Activated gamma-delta T cell (primary cell): ENCODE results near the gene CLCN5.
A peak's percentile ranks its signal among the peaks of the same experiment; 100 is the strongest.

ENCODE experiments used
- DNase-seq: peaks from one replicate; lab custom pipeline; 2025; lab: John Stamatoyannopoulos, UW
- total RNA-seq, 2 donors: gene quantifications; one replicate each; lab custom pipeline; 2026; lab: John Stamatoyannopoulos, UW

The CLCN5 gene
- 3.4 to 4.0 reads per million in 2 donors for total RNA-seq

DNA sequence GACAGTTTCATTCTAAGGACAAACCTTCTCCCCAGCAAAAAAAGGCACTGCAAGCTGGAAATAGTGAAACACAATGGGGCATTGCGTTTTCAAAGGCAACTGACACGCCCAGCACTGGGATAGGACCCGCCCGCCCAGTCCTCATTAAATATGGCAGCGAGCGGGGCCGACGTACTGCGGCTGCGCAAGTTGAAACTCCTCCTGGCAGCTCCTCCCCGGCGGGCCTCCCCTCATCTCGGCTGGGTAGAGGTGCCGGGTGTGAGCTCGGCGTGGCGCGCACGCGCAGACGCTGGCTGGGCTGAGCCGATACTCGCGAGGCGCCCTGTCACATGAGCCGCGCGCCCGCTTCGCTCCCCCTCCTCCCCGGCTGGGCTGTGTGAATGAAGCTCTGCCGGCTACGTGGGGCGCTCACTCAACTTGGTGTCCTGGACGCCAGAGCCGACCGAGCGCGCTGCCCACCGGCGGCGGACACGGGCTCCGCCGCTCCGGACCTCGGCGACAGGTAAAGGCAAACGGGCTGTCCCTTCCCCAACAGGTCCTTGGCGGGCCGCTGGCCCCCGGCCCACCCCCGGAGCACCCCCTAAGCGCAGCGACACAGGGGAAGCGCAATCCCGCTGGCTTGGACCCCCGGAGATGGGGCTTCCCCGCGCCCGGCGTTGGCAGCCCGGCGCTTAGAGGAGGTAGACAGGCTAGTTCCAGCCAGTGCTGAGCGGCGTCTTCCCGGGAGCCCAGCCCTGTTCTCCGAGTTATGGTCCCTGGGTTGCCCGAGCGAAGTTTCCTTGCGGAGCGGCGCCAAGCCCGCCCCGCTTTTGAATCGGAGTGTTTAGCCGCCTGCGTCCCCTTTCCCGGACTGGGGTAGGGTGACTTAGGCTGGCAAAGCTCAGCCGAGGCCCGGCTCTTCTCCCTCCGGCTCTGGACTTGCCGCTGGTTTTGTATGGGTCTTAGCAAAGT lies at the start of gene CLCN5:
Gene CLCN5, plus strand, starts transcription at position 306 of the 951 bp plus-strand sequence. CDS start 2,703 bp downstream, outside the sequence.
- DNase-seq = peak; percentile 91

DNA sequence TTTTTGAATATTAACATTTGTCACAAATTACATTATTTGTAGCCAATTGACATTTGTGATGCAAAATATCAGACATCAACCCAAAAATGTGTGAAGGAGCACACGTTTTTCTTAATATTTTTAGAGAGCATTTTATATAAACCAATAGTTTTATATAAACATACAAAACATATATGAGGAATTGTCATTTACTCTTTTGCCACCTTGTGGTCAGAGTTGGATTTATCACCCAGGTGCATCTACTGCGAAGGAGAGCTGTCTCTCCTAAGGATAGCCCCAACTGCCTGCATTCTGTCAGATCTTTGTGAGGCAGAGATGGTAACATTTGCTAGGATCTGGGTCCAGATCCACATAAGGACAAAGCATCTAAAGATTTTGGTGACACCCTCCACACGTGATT lies 45.6 kb upstream of the CLCN5 start:
- DNase-seq = no peak

DNA sequence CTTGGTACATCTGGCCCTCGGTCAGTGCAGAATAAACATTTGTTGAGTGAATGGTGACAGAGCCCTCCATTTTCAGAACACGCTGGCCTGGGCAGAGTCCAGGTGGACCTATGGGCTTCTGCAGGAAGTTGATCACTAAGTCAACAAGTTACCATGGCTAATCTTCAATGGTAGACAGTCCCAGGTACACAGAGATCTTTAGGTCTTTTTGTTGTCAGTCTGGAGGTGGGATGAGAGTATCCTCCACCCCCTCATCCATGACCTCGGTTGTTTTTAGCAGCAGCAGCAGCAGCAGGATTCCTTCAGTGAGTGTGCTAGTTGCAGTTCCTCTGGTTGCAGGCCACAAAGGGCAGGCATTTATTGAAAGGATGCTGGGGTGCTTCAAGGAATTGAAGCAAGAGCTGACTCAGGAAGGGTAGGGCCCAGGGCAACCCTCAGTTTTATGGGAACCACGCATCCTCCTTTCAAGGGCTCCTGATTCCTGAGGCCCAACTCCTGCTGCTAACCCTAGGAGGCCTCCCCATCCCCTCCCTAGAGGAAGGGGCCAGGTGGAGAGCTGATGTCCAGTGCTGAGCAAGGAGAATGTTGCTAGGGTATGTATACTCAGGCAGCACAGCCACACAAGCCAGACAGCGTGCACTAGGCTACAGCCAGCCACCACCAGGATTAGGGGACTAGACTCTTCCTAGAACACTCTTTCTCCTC lies 44.8 kb upstream of the CLCN5 start:
- DNase-seq = no peak

DNA sequence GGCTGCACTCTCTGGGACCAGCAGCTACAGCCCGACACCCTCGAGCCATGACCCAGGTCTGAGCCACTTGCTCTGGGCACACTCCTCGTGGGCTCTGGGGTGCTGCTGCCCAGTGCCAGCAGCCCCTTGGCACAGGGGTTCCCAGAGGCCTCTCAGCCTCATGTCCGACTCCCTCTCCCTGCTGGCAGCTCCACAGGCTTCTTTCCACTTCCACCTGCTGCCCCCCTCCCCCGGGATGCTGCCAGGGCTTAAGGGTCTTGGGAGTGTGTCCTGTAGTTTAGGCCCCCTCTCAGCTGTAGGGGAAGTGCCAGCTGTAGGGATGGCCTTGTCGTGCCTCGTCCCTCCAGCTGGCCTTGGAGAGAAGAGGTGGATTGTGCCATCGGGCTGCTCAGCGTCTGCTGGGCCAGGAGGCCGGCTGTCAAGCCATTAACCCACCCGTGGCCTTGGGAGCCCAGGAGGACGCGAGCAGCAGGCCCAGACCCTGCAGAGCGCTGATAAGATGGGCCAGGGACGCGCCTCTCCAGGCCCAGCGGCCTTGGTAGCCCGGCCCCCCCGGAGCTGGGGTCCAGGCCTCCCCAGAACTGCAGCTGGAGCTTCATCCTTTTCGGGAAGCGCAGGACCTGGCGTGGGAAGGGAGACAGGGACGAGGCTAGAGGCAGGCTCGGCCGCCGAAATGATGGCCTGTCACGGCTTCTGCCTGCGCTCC lies 44.1 kb upstream of the CLCN5 start:
- DNase-seq = no peak

DNA sequence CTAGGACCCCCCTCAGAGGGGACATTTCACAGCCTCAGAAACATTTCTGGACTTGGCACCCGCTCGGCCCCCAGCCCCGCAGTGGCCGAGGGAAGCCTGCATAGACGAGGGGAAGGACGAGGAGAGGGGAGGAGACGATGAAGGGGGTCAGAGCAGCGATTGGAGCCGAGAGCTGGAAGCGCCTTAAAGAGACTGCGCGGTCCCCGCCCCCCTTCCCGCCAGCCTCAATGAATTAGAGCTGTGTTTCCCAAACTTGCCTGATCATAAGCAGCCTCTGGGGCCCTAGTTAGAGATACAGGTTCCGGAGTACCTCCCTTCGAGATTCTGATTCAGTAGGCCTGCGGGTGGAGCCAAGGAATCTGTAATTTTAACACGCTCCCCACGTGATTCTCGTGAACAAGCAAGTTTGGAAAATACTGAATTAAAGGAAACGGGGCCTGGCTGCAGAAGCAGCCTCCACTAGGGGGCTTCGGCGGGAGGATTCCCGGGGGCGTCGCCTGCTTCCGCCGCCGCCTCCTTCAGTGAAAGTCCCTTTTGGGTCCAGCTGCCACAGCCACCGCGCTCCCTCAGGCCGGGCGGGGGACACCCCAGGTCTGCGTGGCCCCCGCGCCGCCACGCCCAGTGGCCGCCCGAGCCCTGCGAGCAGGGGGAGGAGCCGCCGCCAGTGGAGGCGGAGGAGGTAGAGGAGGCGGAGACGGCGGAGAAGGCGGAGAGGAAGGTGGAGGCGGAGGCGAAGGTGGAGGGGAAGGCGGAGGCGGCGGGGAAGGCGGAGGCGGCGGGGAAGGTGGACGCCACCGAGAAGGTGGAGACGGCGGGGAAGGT lies 43.4 kb upstream of the CLCN5 start, which contains the start of gene USP27X:
Gene USP27X, plus strand, starts transcription at position 651 of the 822 bp plus-strand sequence. CDS start 824 bp downstream, outside the sequence.
- peak; percentile 69 for DNase-seq

DNA sequence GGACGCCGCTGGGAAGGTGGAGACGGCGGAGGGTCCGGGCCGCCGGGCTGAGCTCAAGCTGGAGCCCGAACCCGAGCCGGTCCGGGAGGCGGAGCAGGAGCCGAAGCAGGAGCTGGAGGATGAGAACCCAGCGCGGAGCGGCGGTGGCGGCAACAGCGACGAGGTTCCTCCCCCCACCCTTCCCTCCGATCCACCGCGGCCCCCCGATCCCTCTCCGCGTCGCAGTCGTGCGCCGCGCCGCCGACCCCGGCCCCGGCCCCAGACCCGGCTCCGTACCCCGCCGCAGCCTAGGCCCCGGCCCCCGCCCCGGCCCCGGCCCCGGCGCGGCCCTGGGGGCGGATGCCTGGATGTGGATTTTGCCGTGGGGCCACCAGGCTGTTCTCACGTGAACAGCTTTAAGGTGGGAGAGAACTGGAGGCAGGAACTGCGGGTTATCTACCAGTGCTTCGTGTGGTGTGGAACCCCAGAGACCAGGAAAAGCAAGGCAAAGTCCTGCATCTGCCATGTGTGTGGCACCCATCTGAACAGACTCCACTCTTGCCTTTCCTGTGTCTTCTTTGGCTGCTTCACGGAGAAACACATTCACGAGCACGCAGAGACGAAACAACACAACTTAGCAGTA lies 42.6 kb upstream of the CLCN5 start:
- DNase-seq = no peak

DNA sequence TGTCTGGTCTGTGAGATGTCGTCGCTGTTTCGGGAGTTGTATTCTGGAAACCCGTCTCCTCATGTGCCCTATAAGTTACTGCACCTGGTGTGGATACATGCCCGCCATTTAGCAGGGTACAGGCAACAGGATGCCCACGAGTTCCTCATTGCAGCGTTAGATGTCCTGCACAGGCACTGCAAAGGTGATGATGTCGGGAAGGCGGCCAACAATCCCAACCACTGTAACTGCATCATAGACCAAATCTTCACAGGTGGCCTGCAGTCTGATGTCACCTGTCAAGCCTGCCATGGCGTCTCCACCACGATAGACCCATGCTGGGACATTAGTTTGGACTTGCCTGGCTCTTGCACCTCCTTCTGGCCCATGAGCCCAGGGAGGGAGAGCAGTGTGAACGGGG lies 41.7 kb upstream of the CLCN5 start:
- no peak for DNase-seq

DNA sequence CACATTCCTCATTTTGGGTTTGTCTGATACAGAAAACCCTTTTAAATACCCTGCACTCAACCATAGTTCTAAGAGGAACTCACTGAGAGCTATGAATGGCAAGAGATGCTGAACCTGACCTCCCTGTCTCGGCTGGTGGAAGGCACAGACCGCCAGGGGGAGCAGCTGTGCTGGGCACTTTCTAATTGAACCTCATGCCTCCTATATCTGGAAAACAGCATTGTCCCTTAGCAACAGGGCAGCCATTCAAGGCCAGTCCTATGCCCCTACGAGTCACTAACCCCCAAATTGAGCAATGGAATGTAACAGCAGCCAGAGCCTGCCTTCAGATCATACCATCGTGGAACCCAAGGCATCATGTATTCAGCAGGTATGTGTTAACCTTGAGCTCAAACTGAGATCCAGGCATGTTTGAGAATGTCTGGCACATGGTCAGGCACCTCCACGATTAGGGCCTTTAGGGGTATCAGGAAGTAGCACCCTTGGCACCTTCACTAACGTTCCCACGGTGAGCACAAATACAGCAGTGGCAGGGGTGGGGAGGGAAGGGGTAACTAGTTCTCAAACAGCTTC lies 38.0 kb upstream of the CLCN5 start:
- no peak for DNase-seq

DNA sequence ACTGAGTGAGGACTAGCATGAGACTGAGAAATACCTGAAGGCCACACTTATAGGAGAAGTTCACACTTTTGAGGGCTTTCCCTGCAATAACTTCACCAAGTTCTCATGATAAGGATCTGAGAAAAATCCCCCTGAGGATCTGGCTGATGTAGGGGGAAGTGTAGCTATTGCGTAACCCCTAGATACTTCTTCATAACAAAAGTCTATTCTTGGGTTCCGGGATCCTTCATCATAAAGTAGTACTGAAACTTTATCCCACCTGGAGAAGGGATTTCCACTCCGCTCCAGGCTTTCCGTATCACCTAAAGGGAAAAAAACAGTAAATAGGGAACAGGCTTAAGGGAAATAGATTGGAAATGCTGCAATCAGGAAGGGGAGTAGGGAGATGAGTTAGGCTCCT lies 29.9 kb upstream of the CLCN5 start:
- DNase-seq = no peak

DNA sequence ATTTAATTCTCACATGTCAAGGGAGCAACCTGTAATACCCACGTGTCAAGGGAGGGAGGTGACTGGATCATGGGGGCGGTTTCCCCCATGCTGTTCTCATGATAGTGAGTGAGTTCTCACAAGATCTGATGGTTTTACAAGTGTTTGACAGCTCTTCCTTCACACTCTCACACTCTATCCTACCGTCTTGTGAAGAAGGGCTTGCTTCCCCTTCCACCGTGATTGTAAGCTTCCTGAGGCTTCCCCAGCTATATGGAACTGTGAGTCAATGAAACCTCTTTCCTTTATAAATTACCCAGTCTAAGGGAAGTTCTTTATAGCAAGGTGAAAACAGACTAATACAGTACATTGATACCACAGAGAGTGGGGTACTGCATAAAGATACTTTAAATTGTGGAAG lies 25.4 kb upstream of the CLCN5 start:
- no peak for DNase-seq

DNA sequence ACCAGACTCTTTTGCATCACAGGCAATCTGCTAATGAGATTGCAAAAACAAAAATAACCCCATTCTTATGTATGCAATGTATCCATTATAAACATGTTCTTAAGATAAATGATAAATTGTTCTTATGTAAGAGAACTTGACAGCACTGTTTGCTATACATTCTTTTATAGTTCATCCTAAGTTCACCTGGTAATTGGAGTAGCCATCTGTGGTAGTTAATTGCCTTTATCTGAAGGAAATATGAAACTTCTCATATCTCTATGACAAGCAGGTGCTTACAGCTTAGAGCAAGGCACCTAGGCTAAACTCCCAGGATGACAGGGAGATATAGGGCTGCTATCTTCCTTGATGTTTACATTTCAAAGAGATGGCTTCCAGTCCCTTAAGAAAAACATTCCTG lies 21.3 kb upstream of the CLCN5 start:
- DNase-seq = no peak

DNA sequence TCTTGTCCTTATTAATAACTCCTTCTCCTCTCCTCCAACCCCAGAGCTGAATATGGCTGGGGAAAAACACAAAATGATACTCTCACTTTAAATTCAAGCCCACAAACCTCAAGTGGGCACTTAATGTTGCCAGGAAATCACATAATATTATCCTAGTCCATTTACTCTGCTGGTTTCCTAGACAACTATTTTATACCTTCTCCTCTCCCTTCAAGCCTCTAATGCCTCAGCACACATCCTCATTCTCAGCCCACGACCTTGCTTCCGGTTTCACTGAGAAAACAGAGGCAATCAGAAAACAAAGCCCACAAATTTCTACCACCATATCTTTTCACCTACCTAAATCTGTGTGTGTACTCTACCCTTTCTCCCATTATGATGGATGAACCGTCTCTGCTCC lies 12.1 kb upstream of the CLCN5 start:
- DNase-seq = no peak

DNA sequence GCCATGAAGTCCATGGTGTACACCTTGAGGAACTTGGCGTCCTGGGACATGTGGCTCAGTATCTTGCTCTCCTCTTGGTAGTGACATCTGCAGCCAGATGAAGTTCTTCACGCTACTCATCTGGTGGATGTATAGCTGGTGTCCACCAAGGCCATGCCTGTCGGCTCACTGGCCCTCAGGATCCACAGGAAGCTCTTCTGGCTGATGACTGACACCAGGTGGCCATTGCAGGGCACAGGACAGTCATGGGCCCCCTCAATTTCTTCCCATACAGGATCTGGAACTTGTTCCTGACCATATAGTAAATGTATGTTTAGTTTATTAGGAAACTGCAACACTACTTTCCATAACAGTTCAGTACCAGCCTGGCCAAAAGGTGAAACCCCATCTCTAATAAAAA lies 10.3 kb upstream of the CLCN5 start:
- no peak for DNase-seq

DNA sequence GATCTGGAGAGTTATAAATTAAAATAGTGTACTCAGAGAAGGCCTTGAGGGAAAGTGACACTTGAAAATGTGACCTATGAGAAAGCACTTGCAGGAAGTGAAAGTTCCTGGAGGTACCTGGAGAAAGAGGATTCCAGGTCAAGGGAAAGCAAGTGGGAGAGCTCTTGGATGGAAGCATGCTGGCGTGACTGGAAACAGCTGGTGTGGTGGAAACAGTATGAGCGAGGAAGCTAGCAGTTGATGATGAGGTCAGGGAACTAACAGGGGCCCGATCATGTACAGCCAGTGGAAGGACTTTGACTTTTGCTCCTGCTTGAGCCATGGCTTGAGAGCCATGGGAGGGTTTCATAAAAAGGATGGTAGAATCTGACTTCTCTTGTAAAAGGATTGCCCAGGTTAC lies 9.5 kb upstream of the CLCN5 start:
- no peak for DNase-seq

DNA sequence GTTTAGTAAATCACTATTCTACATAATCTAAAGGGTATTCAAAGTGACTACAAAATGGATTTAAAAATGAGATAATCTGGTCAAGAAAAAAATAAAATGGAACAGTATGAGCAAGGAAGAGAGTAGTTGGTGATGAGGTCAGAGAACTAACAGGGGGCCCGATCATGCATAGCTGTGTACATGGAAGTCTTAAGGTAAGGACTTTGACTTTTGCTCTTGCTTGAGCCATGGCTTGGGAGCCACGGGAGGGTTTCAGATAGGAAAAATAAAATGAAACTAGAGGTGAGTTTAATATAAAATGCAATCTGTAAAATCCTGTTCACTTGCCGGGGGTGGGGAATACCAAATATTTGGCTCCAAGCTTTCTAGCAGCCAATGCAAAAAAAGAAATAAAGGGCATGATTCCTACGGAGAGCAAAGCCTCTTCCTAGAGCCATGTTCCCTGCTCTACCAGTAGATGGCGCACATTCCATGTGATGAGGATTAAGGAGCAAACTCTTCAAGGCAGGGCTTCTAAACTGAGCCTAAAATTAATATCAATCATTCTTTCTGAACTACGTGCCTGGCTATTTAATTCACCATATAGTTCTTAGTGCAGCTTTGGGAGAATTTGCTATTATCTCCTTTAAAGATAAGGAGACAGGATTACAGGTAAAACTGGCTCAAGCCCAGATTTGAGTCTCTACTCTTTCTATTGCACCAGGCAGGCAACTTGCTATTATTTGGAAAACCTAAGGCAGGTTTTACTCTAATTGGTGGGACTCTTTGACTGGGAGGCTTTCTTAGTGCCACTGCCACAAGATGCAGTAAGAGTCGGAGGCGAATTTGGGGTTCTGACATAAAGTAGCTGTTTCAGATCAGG lies 6.8 kb upstream of the CLCN5 start:
- DNase-seq = no peak

DNA sequence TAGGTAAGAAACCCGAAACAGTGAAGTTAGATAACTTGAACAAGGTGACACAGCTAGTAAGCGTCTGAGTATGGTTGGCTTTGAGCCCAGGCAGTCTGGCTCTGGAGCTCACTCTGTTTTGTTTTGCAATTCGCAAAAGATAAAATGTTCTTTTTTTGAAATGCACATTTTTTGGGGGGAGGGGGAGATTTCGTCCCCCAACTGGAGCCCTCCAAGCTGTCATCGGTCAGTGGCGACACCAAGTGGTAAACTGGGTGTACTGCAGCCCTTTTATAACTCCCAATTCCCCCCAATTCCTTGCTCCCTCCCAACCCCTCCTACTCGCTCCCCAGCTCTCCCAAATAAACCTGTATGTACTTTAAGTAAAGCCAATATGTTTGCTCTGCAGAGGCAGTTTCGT lies 2.8 kb upstream of the CLCN5 start:
- no peak for DNase-seq

DNA sequence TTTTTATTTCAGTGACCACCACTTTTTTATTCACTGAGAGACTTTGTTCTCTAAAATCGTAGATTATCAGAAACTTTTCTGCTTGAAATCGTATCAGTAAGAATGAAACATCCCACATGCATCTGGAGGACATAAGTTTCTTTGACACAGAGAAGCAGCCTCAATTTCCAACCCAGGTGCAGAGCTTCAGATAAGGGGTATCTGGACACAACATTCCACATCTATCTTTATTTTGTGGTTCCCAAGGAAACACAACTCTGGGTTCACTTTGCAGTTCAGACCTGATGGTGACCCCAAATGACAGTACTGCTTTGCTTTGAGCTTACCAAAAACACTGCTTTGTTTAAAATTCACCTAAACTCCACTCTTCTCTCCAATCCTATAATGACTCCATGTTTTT lies 1.3 kb upstream of the CLCN5 start:
- DNase-seq = no peak

DNA sequence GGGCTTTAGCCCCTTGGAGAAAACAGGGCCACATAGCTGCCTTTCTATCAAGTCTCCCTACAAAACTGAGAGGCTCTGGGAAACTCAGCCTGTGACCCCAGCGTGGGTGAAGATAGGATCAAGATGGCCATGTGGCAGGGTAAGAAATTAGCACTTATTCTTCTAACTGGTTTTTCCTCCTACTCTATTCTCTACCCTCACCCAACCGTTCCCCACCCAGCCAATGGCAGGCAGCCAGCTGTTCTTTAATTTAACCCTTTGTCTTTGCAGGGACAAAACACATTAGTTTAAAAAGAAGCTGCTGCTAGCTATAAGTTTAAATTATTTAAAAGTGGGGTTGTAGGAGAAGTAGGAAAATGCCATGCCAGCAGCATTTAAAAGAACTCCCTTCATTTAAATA lies 2.8 kb downstream of the CLCN5 start:
- no peak for DNase-seq

DNA sequence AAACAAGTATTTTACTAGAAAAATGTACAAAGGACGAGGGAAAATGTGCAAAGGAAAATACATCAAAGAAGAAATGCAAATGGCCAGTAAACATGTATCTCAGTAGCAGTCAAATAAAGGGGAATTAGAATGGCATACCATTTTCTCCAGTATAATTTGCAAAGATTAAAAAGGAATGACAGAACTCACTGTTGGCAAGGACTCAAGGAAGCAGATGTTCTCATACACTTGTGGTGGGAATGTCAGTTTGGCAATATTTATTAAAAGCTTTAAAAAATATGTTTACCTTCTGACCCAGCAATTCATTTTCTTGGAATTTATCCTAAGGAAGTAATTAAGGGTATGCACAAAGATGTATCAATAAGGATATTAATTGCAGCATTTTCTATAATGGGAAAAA lies 7.6 kb downstream of the CLCN5 start:
- no peak for DNase-seq

DNA sequence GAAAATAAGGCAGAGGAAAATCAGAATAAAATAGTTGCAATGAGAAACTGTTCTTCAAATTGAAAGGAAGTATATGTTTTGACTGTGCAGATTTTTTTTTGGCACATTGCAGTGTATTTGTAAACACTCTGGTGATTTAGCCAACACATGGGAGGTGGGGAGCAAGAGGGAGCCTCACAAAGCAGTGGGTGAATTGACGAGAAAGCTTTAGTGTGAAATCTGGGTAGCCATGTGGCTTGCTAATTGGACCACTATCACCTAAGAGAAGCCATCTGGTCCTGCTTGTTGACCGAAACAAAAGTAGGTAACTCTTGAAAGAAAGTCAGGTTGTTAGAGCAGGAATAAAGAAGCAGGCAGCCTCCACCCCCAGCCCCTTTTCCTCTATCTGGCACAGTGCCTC lies 10.4 kb downstream of the CLCN5 start:
- DNase-seq = no peak
